GM18907 (cell line): Measurements from ENCODE around the gene HADH.
"Not testable (repeated sequence)": the region's sequence is repeated elsewhere in the genome, so short reads cannot be mapped to it uniquely, and the experiment has no call there.

Experiments used
- ATAC-seq: cut with Tn5 transposase; IDR thresholded peaks from one replicate; pipeline ENCODE4 v1.9.1; 2021; ENCODE audit warnings: mild to moderate bottlenecking, moderate library complexity; ENCODE audit not compliant: unreplicated experiment

HADH gene

DNA sequence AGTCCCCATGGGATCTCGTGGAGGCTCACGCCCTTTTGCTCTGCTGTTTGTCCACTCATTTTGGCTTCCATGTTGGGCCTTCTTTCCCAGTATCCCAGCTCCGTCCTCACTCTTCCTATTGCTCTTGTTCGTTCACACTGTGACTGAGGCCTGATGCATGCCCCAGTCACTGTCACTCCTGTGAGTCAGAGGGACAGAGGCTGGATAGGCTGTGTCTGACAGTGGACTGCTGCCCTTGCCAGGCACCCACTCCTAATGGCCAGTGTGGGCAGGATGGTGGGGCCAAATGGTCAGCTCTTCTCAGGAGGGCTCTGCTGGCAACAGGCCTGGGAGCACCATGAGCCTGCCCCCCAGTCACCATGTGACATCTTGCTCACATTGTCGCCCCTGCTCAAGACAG lies 40.0 kb downstream of the HADH start:
- ATAC-seq, result peak; percentile 1

DNA sequence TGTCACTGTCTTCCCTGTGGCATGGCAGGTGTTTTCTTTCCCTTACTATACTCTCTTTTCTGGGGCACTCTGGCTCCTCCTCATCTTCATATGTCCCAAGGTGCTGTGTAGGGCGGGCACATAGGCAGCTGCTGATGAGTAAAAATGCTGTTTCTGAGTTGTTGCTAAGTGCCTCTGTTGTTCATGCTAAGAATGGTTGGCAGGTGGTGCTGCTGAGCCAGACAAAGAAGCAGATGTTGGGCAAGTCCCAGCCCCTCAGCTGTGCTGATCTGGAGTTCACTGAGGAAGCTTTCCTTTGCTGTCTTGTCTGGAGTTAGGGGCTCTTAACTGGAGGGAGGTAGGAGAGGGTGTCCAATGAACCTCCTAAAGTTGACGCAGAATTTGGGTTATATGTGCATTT lies 40.6 kb downstream of the HADH start:
- peak; percentile 95 for ATAC-seq

DNA sequence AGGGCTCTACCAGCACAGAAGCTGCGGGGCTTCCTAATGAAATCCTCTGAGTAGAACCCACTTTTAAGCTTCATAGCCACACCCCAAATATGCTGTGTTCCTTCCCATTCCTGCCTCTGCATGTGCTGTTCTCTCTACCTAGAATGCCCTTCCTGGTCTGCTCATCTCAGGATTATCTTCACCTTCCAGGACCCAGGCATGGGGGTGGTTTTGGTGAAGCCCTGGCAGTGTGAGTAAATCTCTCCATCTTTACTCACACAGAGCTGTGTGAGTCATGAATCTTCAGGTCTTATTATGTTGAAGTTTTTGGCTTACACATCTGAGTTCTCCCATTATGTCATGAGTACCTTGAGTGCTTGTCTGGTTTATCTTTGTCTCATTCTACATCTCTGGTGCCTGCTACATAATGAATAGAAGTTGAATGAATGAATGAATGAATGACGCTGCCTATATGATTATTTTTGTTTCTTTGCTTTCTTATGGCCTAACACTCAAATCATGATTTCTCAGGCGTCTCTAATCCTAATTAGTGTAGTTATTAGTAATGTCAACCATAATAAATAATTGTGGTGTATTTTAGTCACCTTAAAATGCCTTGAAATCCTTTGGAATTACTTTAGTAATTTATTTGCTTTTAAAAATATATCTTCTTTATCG lies 41.9 kb downstream of the HADH start:
- ATAC-seq, result no peak

DNA sequence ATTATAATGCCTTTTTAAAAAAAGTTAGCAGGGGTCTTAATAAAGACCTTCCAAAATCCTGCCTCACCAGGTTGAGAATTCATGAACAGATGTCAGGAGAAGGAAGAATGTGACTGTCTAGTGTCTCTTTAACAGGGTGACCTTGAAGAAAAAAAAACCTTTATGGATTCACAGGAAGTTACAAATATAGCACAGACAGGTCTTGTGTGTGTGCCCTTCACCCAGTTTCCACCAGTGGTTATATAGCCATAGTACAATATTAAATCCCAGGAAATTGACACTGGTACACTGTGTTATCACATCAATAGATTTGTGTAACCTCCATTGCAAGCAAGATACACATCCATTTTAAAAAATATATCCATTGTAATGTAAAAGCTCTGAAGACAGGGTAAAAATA lies 43.7 kb downstream of the HADH start:
- no peak for ATAC-seq

DNA sequence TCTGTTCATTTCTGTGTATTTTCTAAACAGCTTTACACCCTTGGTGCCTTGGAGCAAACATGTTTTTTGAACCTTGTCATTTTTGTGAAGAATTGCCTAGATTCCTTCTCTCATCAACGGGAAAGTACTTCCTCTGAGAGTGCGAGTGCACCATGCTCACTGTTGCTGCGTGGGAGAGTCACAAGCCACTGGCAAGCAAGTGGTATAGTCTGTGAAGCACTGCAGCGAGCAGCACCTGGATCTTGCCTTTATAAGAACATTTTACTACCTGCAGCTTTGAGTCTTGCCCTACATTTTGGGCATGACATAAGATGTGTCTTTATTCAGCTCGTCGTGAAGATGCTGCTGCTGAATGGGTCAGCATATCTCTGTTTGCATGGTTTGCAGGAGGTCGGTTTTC lies 44.9 kb downstream of the HADH start:
- no peak for ATAC-seq

DNA sequence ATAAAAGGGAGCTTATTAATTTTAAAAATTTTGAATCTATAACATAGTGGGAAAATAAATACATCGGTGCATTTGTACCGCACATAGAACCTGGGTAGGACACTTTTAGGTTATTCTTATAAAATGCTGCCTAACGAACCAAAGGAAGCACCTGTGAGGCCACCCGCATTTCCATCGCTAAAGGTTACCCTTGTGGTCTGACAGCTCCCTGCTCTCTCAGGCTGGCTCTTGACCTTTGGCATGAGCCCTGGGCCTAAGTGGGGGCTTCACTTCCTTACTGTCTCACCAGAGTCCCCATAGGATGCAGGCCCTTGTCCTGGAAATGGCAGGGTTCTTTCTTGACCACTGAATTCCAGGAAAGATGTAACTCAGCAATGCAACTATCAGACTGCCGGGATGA lies 46.0 kb downstream of the HADH start:
- peak; percentile 32 for ATAC-seq

DNA sequence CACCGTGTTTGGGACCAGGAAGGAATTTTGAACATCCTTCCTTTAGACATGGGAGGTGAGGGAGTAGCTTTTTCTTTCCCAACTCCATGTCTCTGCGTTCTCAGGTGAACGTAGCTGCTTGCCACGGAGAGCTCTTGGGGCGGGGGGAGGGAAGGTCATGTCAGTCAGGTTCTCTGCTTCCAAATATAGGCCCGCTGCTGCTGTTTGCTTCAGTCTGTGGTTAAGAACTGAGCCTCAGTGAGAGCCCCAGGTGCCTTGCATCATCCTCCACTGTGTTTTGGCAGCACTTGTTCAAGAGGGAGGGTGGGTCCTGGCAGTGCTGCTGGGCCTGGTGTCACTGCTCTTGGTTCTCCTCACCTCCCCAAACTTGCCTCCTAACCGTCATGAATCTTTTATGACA lies 46.5 kb downstream of the HADH start:
- peak; percentile 95 for ATAC-seq

DNA sequence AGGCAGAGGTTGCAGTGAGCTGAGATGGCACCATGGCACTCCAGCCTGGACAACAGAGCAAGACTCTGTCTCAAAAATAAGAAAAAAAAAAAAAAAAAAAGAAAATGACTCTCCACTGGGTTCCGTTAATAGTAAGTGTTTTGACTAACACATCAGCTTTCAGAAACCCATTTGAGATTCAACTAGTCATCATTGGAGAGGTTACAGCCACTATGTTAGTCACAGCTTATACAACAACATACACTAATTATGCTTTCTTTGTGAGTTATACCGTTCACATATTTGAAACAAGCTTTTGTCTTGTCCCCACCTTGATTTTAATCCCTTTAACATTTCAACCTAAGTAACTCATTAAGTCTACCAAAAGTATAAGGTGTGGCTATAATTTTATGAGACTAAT lies 48.2 kb downstream of the HADH start:
- no peak for ATAC-seq

DNA sequence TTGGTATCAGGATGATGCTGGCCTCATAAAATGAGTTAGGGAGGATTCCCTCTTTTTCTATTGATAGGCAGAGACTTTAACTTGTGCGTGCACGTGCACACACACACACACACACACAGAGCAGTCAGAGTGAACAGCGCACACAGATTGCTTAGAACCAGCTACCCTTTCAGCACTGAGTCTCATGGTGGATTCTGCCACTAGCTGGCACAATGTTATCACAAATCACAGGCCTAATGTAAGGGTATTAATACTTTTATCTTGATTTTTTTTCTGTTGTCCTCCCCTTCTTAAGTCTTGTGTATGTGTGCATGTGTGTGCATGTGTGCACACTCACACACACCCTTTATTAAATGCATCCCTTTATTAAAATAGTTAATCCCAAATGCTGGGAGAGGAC lies 53.2 kb downstream of the HADH start:
- no peak for ATAC-seq

DNA sequence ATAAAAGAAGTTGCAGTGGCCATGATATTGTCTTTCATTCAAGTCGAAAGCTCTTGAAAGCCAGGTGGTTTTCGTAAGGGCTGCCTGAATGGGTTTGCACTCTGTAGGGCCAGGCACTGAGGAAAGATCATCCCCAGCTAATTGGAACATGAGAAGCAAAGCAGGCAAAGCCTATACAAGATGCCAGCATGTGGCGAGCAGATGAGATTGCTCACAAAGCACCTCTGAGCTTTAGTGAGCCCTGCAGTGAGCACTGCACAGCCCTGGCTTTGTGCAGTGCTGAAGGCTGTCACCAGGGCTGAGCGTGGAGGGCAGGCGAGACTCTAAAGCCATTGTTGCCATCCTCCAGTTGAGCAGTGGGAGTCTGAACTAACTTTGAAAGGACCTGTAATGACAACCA lies 53.8 kb downstream of the HADH start:
- ATAC-seq, result no peak

DNA sequence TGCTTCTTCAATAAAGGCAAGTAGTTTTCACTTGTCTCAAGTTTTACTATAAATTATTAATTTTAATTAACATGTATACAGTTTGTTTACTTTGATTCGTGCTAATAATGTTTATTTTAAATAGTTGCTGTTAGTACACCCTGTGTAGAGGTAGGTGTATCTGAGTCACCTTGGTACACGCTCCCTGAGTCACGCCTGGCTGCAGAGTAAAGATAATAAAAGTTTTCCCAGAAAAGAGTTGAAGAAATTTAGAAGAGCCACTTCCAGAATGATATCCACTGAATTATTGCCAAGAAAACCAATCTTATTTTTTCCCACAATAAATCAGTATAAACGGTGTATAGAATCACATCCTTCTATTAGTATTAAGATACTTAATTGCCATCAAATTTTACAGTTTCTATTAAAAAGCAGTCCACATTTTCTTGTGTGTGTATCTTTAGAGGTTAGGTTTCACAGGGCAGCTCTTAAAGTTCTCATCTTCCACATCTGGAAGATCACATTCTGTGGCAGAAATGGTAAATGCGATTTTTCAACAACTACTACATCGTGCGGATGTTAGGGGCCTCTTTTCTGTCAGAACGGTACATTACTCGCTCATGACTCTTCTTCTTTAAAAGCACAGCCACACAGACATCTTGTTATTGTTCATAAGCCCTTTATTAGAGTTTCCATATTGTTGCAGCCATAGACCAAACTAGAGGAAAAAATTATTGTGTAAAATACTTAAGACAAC lies 55.4 kb downstream of the HADH start:
- ATAC-seq, result no peak

DNA sequence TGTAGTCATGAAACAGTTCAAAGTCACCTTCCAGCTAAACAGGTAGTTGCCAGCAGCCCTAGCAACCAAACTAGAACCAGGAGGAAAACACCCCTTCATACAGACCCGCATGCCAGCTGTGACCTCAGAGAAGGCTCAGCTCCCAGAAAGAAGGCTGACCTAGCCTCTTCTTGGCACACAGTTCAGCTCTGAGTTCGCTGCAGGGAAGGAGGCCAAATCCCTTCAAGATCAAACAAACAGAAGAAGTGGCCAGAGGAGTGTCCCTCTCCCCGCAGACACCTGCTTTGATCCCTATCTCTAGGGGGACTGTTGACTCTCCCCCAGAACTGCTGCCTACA lies 56.0 kb downstream of the HADH start:
- no peak for ATAC-seq

DNA sequence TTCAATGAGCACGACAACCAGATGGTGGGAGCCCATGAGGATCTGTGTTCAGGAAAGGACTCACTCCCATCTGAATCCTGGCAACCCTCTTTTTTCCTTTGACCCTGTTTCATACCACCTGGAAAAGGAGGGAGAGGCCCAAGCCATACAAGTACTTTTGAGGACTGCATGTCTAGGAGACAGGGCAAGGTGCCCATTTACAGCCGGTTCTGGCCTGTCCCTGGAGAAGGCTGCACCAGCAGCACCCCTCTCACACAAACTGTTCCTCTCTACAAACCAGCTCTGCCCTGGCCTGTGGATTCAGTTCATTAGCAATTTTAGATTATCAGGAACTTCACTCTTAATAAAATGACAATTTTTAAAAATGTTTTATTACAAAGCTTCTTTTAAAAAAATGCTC lies 57.5 kb downstream of the HADH start:
- ATAC-seq, result no peak

DNA sequence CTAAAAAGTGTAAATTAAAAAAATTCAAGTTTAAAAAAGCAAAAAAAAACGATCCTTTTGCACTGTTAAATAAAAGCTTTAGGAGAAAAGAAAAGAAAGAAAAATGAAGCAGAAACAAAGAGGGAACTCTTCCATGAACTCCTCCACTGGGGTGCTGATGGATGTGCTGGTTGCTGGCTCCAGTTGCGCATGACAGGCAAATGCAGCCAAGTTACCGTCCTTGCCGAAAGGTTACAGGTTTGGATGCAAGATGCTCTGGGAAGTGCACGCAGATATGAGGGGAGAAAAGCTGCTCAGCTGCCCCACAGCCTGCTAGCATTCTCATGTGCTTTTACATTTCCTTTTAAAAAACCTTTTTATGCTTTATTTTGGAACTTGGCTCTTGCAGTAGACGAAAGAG lies 58.5 kb downstream of the HADH start:
- ATAC-seq, result no peak

DNA sequence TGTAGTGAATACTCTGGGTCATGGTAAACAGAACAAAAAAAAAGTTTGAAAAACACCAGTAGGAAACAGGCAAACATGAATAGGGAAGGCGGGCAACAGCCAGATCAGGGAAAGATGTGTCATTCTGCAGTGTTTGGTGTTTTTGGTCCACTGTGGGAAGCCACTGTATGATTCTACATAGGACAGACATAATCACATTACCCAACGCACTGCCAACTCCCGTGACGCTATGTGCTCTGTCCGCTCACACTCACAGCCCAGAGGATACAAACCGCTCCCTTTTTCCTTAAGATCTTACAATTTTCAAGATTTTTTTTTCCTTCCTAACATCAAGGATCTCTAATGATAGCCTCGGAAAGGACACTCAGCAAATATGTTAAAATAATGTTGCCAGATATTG lies 59.3 kb downstream of the HADH start:
- ATAC-seq, result no peak

DNA sequence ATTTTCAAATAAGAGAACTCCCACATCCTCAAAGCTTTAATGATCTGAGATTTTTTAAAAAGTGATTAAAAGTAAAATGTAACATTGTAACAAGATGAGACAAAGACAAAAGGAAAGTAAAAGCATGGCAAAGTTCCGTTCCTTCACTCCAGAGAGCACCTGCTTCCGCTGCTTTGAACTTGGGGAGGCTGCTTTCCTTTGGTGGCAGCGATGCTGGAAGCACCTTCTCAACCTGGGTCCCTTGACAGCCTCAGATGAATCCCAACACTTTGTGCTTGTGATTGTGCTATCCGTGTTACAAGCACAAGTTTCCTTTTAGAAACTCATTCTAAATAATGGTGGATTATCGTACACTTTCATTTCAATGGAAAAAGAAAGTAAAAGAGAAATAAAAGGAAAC lies 59.7 kb downstream of the HADH start:
- no peak for ATAC-seq

DNA sequence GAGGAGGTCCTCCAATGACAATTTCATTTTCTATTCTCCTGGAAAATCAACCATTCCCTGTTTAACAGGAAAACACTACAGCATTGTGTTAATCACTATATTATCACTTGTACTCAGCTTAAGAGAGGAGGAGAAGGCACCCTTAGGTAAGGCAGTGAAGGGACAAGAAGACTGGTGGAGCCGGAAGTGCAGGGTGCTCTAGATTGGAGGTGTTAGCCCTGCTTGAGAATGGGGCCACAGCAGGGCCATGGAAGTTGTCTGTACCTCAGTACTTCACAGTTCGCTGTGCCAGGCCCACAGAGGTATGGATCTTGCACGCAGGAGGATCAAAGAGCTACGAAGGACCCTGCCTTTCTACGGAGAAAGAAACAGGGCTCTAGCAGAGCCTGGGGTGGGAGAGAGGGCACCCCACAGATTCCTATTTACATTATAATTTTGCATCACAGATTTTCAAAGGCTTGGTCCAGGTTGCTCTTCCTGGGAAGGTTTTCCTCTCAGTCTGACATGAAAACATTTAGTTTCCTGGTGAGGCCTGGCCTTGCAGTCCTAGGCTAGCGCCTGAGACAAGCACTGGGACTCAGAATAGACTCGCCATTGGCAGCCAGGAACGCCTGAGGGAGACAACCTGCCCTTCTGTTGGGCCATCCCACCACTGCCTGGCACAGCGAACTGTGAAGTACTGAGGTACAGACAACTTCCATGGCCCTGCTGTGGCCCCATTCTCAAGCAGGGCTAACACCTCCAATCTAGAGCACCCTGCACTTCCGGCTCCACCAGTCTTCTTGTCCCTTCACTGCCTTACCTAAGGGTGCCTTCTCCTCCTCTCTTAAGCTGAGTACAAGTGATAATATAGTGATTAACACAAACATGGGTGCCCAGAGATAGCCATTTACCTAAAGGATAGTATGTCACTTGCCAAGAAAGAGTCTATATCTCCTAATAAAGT lies 60.8 kb downstream of the HADH start:
- ATAC-seq, result not testable (repeated sequence)

DNA sequence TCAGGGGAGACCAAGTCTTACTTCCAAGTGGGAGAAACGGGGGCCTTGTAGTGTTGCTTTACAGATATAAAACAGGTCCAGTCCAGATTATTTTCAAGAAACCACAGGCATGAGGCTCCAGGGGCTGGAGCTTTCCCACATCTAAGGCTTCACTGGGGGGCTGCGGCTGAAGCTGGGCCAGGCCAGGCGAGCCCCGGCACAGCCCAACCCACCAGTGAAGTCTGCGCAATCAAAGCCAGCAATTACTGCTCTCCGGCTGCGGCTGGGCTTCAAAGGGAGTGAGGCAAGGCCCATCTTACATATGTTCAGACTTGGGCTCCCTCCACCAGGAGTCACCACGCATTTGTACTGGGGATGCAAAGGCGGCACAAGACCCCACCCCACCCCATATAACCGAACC lies 61.7 kb downstream of the HADH start:
- ATAC-seq, result no peak

DNA sequence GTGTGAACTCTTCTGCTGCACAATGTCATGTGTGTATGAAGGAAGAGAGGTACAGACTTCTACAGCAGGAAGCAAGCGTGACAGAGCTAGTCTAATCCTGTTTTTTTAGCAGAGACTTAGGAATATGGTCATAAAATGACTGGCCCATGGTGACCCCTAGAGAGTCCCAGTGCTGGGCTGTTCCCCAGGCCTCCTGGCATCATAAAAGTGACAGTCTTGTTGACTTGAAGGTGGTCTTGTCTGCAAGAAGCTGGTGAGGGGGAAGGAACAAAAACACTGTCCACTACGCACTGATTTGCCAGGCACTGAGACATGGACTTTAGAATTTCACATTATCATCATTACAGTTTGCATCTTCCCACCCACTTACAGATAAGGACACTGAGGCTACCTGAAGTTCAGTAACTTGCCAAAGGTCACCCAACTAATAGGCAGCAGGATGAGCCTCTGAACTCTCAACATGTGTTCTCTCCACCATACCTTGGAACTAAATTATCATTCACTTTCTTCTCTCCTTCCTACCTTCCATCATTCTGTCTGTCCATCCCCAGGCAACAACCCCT lies 63.0 kb downstream of the HADH start:
- no peak for ATAC-seq

DNA sequence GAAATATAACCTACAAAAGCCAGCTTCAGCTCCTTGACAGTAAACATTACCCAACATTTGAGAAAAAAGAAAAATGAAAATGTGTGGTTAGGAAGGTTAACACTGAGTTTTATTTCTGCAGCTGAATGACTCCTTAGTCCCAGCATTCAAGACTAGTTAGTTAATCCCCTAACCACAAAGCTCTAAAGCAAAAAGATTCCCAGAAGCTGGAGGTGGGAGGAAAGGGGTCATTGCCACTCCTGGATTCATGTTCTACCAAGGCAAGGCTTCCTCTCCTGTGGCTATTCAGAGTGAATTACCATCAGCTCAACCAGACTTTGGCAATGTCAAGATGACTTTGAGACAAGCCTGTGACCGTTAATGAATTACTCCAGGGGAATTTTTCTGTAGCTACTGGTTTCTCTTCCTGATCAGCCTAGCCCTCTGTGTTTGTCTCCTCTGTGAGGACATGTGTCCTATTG lies 63.6 kb downstream of the HADH start:
- ATAC-seq, result peak; percentile 99

DNA sequence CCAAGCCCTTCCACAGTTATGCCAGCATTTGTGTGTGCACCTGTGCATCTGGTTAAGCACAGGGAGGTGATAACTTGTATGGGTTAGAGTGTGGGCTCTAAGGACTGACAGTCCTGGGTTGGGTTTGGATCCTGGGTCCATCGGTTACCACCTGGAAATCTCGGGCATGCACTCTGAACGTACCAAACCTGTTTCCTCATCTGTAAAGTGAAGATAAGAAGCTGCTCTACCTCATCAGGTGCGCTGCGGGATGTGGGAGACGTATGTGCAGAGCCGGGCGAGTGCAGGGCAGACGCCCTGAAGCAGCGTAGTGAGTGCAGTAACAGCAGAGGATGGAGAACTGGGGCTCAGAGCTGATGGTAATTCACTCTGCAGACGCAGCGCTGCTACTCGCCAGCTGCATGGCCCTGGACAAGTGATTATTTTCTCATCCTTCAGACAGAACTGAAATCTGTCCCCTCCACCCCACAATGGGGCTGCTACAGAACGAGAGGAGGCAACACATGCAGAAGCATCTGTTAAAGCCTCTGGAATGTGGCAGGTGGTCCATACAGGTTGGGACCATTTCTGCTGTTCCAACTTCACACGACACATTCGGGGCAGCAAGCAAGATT lies 64.4 kb downstream of the HADH start:
- ATAC-seq, result no peak
